ENCODE results near the gene MIER2.

GRCh38 chr19:369876-370275 lies 25.3 kb upstream of the MIER2 start:
- TF ChIP-seq CTCF (IDR thresholded peaks at IDR 0.05), result no peak
- TF ChIP-seq ZFX (IDR thresholded peaks at IDR 0.05; ENCODE audit: borderline replicate concordance), result no peak

Data from 22Rv1 (cell line).